NT2/D1 (cell line): ENCODE results near the gene FAM184A.

Experiments
- SUZ12 ChIP-seq: IDR thresholded peaks from 2 replicates; pipeline ENCODE4 v1.6.1; 2011; ENCODE audit not compliant: insufficient read length, insufficient read depth; ENCODE audit errors: extremely low read depth
- YY1 ChIP-seq: IDR thresholded peaks from 2 replicates; pipeline ENCODE4 v1.6.1; 2011; ENCODE audit not compliant: insufficient read length, insufficient read depth
- ZNF274 ChIP-seq: IDR thresholded peaks from 2 replicates; pipeline ENCODE4 v1.6.1; 2011; ENCODE audit warnings: mild to moderate bottlenecking, low read depth, low read length

DNA sequence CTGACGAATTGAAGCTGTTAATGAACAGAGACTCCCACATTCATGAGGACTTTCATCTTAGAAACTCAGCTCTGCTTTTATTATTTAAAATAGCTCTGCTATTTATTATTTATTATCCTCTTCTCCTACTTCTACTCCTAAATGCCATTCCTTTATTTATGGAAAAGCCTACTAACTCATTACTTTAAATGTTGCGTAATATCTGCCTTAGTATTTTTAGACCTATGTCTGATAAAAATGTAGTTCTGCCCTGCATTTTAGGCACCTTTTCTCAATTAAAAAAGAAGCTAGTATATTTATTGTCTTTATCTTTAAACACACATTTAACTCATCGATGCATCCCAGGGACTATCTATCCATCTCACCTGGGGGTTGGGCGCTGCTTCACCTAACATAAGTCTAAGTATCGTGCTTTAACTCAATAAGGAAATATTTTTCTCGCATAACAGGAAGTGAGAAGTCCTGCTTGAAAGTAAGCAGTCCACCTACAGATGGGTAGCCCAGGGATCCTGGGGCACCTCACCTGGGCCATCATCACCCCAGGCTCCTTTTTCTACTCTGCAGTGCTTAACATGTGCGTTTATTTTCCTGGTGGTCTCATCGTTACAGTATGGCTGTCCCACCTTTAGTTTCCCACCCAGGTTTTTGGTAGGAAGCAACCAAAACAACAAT lies 31.3 kb upstream of the FAM184A start:
- TF ChIP-seq ZNF274 (no peak), SUZ12 (no peak), YY1 (no peak)
